HepG2 (cell line): Measurements from ENCODE around the gene NLGN3. TPM values are rescaled to one million over a fixed set of nuclear protein-coding genes. Genes with fewer than 3 reads are reported as not detected.

ENCODE experiments used
- ATAC-seq: fragments of 200-7000 bp; cut with Tn5 transposase; 3 replicates; pipeline ENCODE4 v1.9.1; 2020; ENCODE audit warnings: mild to moderate bottlenecking, moderate library complexity
- BruUV-seq: library from RNA; stranded (reverse); fragments of 400-500 nt; replicated peaks from 2 replicates; lab custom pipeline; 2021; lab: Mats Ljungman, UMichigan
- CTCF ChIA-PET: fragments of 300-600 bp; formaldehyde crosslinking; extraction: SDS; loops from one replicate; lab custom pipeline; 2021; ENCODE audit warnings: low total read pairs, inconsistent platforms, low intra/inter-chr PET ratio; lab: Yijun Ruan, JAX
- POLR2A ChIA-PET: fragments of 350-600 bp; sonication (Branson Sonifier 250); formaldehyde crosslinking; loops from one replicate; lab custom pipeline; 2020; ENCODE audit warnings: antibody characterized with exemption, inconsistent platforms; lab: Yijun Ruan, JAX
- DNase-seq: peaks from one replicate; pipeline ENCODE4 v3.0.0-alpha.2; 2015; ENCODE audit warnings: low spot score
- FAIRE-seq: peaks from 3 replicates; lab custom pipeline; 2011; peaks lifted over from hg19 to GRCh38; lab: Jason Lieb, UNC
- H2AFZ ChIP-seq: one replicate; pipeline ENCODE4 v1.6.1; 2011; ENCODE audit warnings: low read length, inconsistent platforms
- H3K27ac ChIP-seq: fragments of 300-600 bp; 3 replicates; pipeline ENCODE4 v1.8.0; 2011; ENCODE audit warnings: mixed run types, mild to moderate bottlenecking, mixed read lengths, low read length, inconsistent platforms; ENCODE audit not compliant: insufficient read depth; ENCODE audit errors: extremely low read length
- H3K27me3 ChIP-seq, 2 experiments: fragments of 200-600 bp in 1 of 2; 2 replicates in 1 of 2; 3 replicates in 1 of 2; pipeline versions ENCODE4 v1.6.0 to v1.8.0; 2011; ENCODE audit warnings: low read length in 2 of 2, mild to moderate bottlenecking in 2 of 2, moderate library complexity in 2 of 2, inconsistent platforms in 1 of 2; ENCODE audit not compliant: insufficient read depth in 2 of 2, control insufficient read depth in 1 of 2
- H3K36me3 ChIP-seq, 2 experiments: fragments of 200-600 bp in 1 of 2; replicated peaks in 1 of 2; 2 replicates in 1 of 2; 3 replicates in 1 of 2; pipeline versions ENCODE4 v1.5.1 to v1.8.0; 2011; ENCODE audit warnings: low read length in 2 of 2, inconsistent platforms in 1 of 2; ENCODE audit not compliant: insufficient read depth in 2 of 2, control insufficient read depth in 1 of 2
- H3K4me1 ChIP-seq: 2 replicates; pipeline ENCODE4 v1.5.1; 2012; ENCODE audit warnings: low read length, inconsistent platforms; ENCODE audit not compliant: insufficient read depth
- H3K4me2 ChIP-seq: 2 replicates; pipeline ENCODE4 v1.6.0; 2011; ENCODE audit warnings: low read depth, low read length, inconsistent platforms
- H3K4me3 ChIP-seq, 3 experiments: fragments of 200-600 bp in 1 of 3; sonication (generic), shearing (Covaris generic) in 1 of 3; replicated peaks in 1 of 3; 2 replicates each; pipeline ENCODE4 v1.5.1; 2011 to 2016; ENCODE audit warnings: low read length in 3 of 3, inconsistent platforms in 2 of 3, low read depth in 2 of 3, mild to moderate bottlenecking in 2 of 3, control low read depth in 1 of 3, mixed read lengths in 1 of 3; ENCODE audit not compliant: insufficient read depth in 1 of 3
- H3K79me2 ChIP-seq: one replicate; pipeline ENCODE4 v1.6.1; 2011; ENCODE audit warnings: low read length, inconsistent platforms; ENCODE audit not compliant: insufficient read depth
- H3K9ac ChIP-seq: 2 replicates; pipeline ENCODE4 v1.6.0; 2011; ENCODE audit warnings: mild to moderate bottlenecking, low read depth, low read length, inconsistent platforms; ENCODE audit not compliant: insufficient read depth
- H3K9me3 ChIP-seq: 2 replicates; pipeline ENCODE4 v1.5.1; 2012; ENCODE audit warnings: mild to moderate bottlenecking, low read length
- H4K20me1 ChIP-seq: 2 replicates; pipeline ENCODE4 v1.6.0; 2011; ENCODE audit warnings: inconsistent platforms, mild to moderate bottlenecking, low read length, moderate library complexity; ENCODE audit not compliant: insufficient read depth
- ATF7 ChIP-seq, 2 experiments: fragments of 450-650 bp in 1 of 2; sonication (generic) in 1 of 2; formaldehyde crosslinking in 1 of 2; IDR thresholded peaks; 2 replicates each; pipeline versions ENCODE4 v1.4.0 to v1.6.1; 2016 to 2020; ENCODE audit warnings: antibody characterized with exemption in 1 of 2, mild to moderate bottlenecking in 1 of 2, missing genetic modification reagents in 1 of 2
- CREB1 ChIP-seq, 2 experiments: fragments of 450-650 bp in 1 of 2; IDR thresholded peaks; 2 replicates each; pipeline ENCODE4 v1.6.1; 2016 to 2017; ENCODE audit warnings: control low read depth in 1 of 2, mild to moderate bottlenecking in 1 of 2, missing compliant biosample characterization in 1 of 2, missing genetic modification characterization in 1 of 2
- FOXA1 ChIP-seq, 2 experiments: fragments of 450-650 bp in 1 of 2; sonication (generic) in 1 of 2; formaldehyde crosslinking in 1 of 2; IDR thresholded peaks; 2 replicates each; pipeline versions ENCODE4 v1.4.0 to v1.6.1; 2016 to 2020; ENCODE audit warnings: missing genetic modification reagents in 1 of 2
- MBNL3 ChIP-seq: fragments of 250-450 bp; sonication (Bioruptor Pico); conservative IDR thresholded peaks from 2 replicates; pipeline ENCODE4 v1.8.0; 2022; ENCODE audit warnings: mild to moderate bottlenecking, inconsistent platforms
- MXI1 ChIP-seq: IDR thresholded peaks from 3 replicates; pipeline ENCODE4 v1.6.1; 2012; ENCODE audit warnings: low read depth, low read length, inconsistent platforms, borderline replicate concordance
- POLR2A ChIP-seq, 2 experiments: IDR thresholded peaks; 2 replicates each; pipeline ENCODE4 v1.6.1; 2011; ENCODE audit warnings: low read depth in 2 of 2, low read length in 2 of 2, mild to moderate bottlenecking in 1 of 2, moderate library complexity in 1 of 2; ENCODE audit not compliant: insufficient read depth in 1 of 2
- ZMYM3 ChIP-seq: sonication (generic); formaldehyde crosslinking; IDR thresholded peaks from 2 replicates; pipeline ENCODE4 v1.5.1; 2020; ENCODE audit warnings: mild to moderate bottlenecking, missing genetic modification reagents
- WGBS: methylation state at CpG from one replicate; pipeline ENCODE4 v1.1.6; 2017; ENCODE audit warnings: low lambda C conversion rate; 5-methylcytosine and 5-hydroxymethylcytosine counted together
- in situ Hi-C: cut with HindIII; loops from 2 replicates; pipeline ENCODE4 v1.10.0; 2017; ENCODE audit warnings: low pct_unique_long_range_greater_than_20kb; ENCODE audit not compliant: extremely low pct_ligation_motif_present
- intact Hi-C: fragments of 100-400 bp; cut with micrococcal nuclease; formaldehyde crosslinking; loops from one replicate; pipeline ENCODE4 v1.10.0; 2022; ENCODE audit not compliant: unreplicated experiment
- polyA plus RNA-seq, 8 experiments: library from polyadenylated mRNA; depleted of rRNA in 3 of 8; stranded (reverse) in 7 of 8; unstranded in 1 of 8; fragments of >200 nt; fragmentation: Illumina TruSeq in 4 of 8; extraction: Trizol in 4 of 8; gene quantifications; 2 replicates each; pipeline versions ENCODE4 v1.2.1 to v1.2.3, GENCODE V29; 2011 to 2016; ENCODE audit warnings: low read depth in 4 of 8, missing spikeins in 1 of 8, mixed read lengths in 1 of 8; ENCODE audit not compliant: insufficient read depth in 1 of 8
- total RNA-seq, 5 experiments: library from RNA; depleted of rRNA; stranded (reverse); fragments of >200 nt; fragmentation: Illumina TruSeq; extraction: Trizol; gene quantifications; 2 replicates each; pipeline ENCODE4 v1.2.3, GENCODE V29; 2016; ENCODE audit warnings: low read depth in 1 of 5
- TF ChIP-seq, protein P1 (sequence below): sonication (generic); formaldehyde crosslinking; IDR thresholded peaks from 2 replicates; pipeline ENCODE4 v1.5.0; 2020; ENCODE audit warnings: mild to moderate bottlenecking, missing genetic modification reagents
- TF ChIP-seq, protein P2 (sequence below): sonication (generic); formaldehyde crosslinking; IDR thresholded peaks from 2 replicates; pipeline ENCODE4 v1.4.0; 2020; ENCODE audit warnings: missing genetic modification reagents, borderline replicate concordance

The NLGN3 gene
- total and polyA plus RNA-seq, 2 of the 13 experiments (the other 11 are each of a cell fraction or from before 2014, with no cell fraction given): 0.04 to 0.16 TPM

DNA sequence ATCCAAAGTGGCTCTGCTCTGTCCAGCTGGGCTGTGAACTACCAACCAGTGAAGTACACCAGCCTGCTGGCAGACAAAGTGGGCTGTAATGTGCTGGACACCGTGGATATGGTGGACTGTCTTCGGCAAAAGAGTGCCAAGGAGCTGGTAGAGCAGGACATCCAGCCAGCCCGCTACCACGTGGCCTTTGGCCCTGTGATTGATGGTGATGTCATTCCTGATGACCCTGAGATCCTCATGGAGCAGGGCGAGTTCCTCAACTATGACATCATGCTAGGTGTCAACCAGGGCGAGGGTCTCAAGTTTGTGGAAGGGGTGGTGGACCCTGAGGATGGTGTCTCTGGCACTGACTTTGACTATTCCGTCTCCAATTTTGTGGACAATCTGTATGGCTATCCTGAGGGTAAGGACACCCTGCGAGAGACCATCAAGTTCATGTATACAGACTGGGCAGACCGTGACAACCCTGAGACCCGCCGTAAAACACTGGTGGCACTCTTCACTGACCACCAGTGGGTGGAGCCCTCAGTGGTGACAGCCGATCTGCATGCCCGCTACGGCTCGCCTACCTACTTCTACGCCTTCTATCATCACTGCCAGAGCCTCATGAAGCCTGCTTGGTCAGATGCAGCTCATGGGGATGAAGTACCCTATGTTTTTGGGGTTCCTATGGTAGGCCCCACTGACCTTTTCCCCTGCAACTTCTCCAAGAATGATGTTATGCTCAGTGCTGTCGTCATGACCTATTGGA, 22.6 kb downstream of the NLGN3 start:
- Histone ChIP-seq H3K4me1 (0 out of 2 replicates have a peak, but pooled peaks cover 18% of the 10 kb centered on the region), H2AFZ (no peak overlapping the region), H3K79me2 (no peaks in the 10 kb centered on the region), H3K36me3 (no peaks in the 10 kb centered on the region), H3K27ac (no peak overlapping the region), H3K9me3 (no peaks in the 10 kb centered on the region), H3K27me3 (no peaks in the 10 kb centered on the region), H4K20me1 (no peaks in the 10 kb centered on the region), H3K4me3 (no peak overlapping the region), H3K9ac (no peak overlapping the region), H3K4me2 (no peak overlapping the region)
- ChIA-PET POLR2A (no interaction called here), CTCF (no interaction called here)
- no TSS peak for BruUV-seq
- TF ChIP-seq POLR2A (IDR thresholded peaks at IDR 0.05; ENCODE audit: insufficient read depth in 1 of 2, low read depth in 2 of 2, low read length in 2 of 2) (no peak), ATF7 (IDR thresholded peaks at IDR 0.05) (peak; percentile 77), ATF7 (CRISPR knock-in tag; IDR thresholded peaks at IDR 0.05) (no peak), CREB1 (IDR thresholded peaks at IDR 0.05) (peak; percentile 51; the same call in 1 of the 2 replicates), CREB1 (CRISPR knock-in tag; IDR thresholded peaks at IDR 0.05) (no peak)
- DNase-seq (no peak), ATAC-seq (no peak), FAIRE-seq (no peak)
- intact Hi-C loops (no loop called here), in situ Hi-C loops (no loop called here)
- WGBS: 20% methylated on average over 2 of the region's 17 CpGs

DNA sequence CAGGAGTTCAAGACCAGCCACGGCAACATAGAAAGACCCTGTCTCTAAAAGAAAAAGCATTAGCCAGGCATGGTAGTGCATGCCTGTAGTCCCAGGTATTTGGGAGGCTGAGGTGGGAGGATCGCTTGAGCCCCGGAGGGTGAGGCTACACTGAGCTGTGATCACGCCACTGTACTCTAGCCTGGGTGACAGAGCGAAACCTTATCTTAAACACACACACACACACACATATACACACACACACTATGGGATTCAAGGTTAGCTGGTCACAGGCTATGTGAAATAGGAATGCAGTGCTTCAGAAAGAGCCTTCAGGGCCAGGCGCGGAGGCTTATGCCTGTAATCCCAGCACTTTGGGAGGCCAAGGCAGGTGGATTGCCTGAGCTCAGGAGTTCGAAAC, 23.5 kb downstream of the NLGN3 start:
- Histone ChIP-seq H4K20me1 (no peaks in the 10 kb centered on the region), H2AFZ (no peak overlapping the region), H3K36me3 (no peaks in the 10 kb centered on the region), H3K79me2 (no peaks in the 10 kb centered on the region), H3K4me2 (no peak overlapping the region), H3K9me3 (no peaks in the 10 kb centered on the region), H3K4me1 (peaks cover 19% of the 10 kb centered on the region; the same call in 1 of the 2 replicates), H3K4me3 (no peak overlapping the region), H3K27me3 (no peaks in the 10 kb centered on the region), H3K27ac (no peak overlapping the region), H3K9ac (no peak overlapping the region)
- BruUV-seq: no TSS peak
- in situ Hi-C loops: no loop called here
- DNase-seq (peak; percentile 24), ATAC-seq (peak; percentile 38; the same call in 1 of the 3 replicates), FAIRE-seq (peak; percentile 8)
- POLR2A ChIA-PET: no interaction called here
- CTCF ChIA-PET: no interaction called here
- 25% methylated on average over 3 of the region's 8 CpGs for WGBS
- intact Hi-C loops: no loop called here
- no peak for TF ChIP-seq FOXA1 (IDR thresholded peaks at IDR 0.05)
- 0 out of 2 replicates have a peak, but pooled peaks have one; percentile 7 for TF ChIP-seq FOXA1 (CRISPR knock-in tag; IDR thresholded peaks at IDR 0.05)
- TF ChIP-seq MBNL3 (CRISPR knock-in tag): no peak
- TF ChIP-seq ZMYM3 (CRISPR knock-in tag): peak; percentile 77
- TF ChIP-seq, protein P1, sequence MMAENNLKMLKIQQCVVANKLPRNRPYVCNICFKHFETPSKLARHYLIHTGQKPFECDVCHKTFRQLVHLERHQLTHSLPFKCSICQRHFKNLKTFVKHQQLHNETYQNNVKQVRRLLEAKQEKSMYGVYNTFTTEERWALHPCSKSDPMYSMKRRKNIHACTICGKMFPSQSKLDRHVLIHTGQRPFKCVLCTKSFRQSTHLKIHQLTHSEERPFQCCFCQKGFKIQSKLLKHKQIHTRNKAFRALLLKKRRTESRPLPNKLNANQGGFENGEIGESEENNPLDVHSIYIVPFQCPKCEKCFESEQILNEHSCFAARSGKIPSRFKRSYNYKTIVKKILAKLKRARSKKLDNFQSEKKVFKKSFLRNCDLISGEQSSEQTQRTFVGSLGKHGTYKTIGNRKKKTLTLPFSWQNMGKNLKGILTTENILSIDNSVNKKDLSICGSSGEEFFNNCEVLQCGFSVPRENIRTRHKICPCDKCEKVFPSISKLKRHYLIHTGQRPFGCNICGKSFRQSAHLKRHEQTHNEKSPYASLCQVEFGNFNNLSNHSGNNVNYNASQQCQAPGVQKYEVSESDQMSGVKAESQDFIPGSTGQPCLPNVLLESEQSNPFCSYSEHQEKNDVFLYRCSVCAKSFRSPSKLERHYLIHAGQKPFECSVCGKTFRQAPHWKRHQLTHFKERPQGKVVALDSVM (CRISPR knock-in tag): peak; percentile 99
- no peak for TF ChIP-seq MXI1
- TF ChIP-seq, protein P2, sequence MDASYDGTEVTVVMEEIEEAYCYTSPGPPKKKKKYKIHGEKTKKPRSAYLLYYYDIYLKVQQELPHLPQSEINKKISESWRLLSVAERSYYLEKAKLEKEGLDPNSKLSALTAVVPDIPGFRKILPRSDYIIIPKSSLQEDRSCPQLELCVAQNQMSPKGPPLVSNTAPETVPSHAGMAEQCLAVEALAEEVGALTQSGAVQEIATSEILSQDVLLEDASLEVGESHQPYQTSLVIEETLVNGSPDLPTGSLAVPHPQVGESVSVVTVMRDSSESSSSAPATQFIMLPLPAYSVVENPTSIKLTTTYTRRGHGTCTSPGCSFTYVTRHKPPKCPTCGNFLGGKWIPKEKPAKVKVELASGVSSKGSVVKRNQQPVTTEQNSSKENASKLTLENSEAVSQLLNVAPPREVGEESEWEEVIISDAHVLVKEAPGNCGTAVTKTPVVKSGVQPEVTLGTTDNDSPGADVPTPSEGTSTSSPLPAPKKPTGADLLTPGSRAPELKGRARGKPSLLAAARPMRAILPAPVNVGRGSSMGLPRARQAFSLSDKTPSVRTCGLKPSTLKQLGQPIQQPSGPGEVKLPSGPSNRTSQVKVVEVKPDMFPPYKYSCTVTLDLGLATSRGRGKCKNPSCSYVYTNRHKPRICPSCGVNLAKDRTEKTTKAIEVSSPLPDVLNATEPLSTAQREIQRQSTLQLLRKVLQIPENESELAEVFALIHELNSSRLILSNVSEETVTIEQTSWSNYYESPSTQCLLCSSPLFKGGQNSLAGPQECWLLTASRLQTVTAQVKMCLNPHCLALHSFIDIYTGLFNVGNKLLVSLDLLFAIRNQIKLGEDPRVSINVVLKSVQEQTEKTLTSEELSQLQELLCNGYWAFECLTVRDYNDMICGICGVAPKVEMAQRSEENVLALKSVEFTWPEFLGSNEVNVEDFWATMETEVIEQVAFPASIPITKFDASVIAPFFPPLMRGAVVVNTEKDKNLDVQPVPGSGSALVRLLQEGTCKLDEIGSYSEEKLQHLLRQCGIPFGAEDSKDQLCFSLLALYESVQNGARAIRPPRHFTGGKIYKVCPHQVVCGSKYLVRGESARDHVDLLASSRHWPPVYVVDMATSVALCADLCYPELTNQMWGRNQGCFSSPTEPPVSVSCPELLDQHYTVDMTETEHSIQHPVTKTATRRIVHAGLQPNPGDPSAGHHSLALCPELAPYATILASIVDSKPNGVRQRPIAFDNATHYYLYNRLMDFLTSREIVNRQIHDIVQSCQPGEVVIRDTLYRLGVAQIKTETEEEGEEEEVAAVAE (CRISPR knock-in tag): no peak
